Retinal pigment epithelial cell (primary cell): ENCODE results near the gene ATF1.
"Not testable (repeated sequence)": the region's sequence is repeated elsewhere in the genome, so short reads cannot be mapped to it uniquely, and the experiment has no call there.

Source experiments
- DNase-seq: peaks from one replicate; pipeline ENCODE4 v3.0.0-alpha.2; 2010; ENCODE audit warnings: low read depth
- H3K4me3 ChIP-seq: 2 replicates; pipeline ENCODE4 v1.5.1; 2011; ENCODE audit warnings: mild to moderate bottlenecking, low read length, control low read depth, moderate library complexity
- CTCF ChIP-seq: conservative IDR thresholded peaks from 2 replicates; pipeline ENCODE4 v1.5.1; 2011; ENCODE audit warnings: low read depth, low read length, control low read depth, inconsistent platforms

Gene ATF1

GRCh38 chr12:50788561-50788960 is 24.7 kb downstream of the ATF1 start:
- no peak overlapping the region for H3K4me3 ChIP-seq
- no peak for DNase-seq
- TF ChIP-seq CTCF: no peak

DNA sequence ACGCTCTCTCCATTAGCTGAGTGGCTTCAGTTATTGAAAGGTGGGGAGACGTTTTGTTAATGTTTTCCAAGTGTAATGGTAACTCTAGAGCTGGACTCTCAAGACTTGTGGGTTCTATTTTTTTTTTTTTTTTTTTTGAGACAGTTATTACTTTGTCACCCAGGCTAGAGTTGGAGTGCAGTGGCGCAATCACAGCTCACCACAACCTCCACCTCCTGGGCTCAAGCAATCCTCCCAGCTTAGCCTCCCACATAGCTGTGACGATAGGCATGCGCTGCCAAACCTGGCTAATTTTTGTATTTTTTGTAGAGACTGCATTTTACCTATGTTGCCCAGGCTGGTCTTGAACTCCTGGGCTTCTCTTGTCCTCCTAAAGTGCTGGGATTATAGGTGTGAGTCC is 26.2 kb downstream of the ATF1 start:
- no peak for DNase-seq
- TF ChIP-seq CTCF: no peak
- no peak overlapping the region for H3K4me3 ChIP-seq

DNA sequence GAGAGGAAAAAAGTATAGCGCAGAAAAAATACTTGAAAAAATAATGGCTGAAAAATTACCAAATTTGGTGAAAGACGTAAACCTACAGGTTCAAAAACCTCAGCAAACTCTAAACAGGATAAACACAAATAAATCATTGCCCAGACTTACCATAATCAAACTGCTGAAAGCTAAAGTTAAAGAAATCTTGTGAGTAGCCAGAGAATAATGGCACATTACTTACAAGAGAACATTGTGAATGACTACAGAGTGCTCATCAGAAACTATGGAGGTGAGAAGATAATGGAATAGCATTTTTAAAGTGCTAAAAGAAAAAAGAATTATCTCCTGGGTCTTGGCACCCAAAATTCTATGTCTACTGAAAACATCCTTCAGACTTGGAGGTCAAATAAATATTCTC is 36.0 kb downstream of the ATF1 start:
- DNase-seq: no peak
- no peak for TF ChIP-seq CTCF
- no peak overlapping the region for H3K4me3 ChIP-seq

DNA sequence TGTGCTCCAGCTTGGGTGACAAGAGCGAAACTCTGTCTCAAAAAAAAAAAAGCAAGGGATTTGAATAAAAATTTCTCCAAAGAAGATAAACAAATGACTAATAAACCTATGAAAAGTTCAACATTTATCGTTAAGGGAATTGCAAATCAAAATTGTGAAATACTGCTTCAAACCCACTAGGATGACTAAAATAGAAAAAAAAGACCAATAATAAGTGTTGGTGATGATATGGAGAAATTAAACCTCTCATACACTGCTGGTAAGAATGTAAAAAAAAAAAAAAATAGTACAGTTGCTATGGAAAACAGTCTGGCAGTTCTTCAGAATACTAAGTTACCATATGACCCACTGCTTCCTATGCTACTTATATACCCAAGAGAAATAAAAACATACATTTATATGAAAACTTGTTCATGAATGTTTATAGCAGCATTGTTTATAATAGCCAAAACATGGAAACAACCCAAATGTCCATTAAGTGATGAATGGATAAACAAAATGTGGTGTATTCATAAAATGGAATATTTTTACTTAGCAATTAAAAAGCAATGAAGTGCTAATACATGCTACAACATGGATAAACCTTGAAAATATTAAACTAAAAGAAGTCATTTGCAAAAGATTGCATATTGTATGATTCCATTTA is 39.5 kb downstream of the ATF1 start:
- no peak for TF ChIP-seq CTCF
- DNase-seq: no peak
- H3K4me3 ChIP-seq: no peak overlapping the region

DNA sequence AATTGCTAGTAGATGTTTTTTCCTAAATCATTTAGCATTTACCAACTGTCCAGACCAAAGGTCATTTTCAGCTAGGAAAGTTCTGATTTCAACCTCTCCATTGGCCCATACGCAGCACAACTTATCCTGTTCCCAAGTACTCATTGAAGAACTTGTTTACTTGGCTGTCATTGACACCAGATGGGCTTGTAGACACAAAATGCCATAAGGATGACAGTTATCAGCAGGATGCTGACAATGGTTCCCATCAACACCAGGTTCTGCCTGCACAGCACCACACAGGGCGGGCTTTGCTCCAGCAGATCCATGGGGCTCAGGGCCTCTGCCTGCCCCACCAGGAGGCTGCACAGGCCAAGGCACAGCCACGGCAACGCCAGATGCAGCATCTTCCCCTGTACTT is 42.3 kb downstream of the ATF1 start:
- DNase-seq: no peak
- TF ChIP-seq CTCF: no peak

DNA sequence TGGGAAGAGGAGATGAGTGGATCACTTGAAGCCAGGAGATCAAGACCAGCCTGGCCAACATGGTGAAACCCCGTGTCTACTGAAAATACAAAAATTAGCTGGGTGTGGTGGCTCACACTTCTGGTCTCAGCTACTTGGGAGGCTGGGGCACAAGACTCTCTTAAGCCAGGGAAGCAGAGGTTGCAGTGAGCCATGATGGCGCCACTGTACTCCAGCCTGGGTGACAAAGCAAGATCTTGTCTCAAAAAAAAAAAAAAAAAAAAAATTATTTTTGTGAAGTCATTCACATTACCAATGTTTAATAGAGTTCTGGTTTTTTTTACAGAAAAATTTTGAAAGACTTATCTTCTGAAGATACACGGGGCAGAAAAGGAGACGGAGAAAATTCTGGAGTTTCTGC is 45.2 kb downstream of the ATF1 start:
- H3K4me3 ChIP-seq, DNase-seq: not testable (repeated sequence)

More for the DNA sequence above, 42.3 kb downstream of the ATF1 start:
- no peak overlapping the region for H3K4me3 ChIP-seq

- H3K4me3 ChIP-seq, DNase-seq: not testable (repeated sequence)
Measured at GRCh38 chr12:50814921-50815320, 51.0 kb downstream of the ATF1 start.

DNA sequence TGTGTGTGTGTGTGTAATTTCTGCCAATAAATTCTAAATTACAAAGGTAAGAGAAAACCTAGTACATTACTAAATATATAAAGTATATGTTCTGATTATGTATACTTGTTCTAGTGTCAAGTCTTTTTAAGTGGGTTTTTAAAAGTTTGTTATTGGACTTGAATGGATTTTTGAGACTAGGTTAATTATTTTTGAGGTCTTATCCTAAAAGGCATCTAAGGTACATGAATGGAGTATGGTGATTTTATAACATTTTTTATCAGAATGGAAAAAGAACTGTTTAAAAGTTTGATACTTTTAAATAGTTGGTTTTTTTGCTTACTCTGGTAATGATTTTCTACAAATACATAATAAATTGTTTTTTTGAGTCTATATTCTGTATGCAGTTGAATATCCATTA is 56.3 kb downstream of the ATF1 start:
- TF ChIP-seq CTCF: no peak
- H3K4me3 ChIP-seq: no peak overlapping the region
- DNase-seq: no peak
